ENCODE data around the gene ADGRD1.

Gene ADGRD1

DNA sequence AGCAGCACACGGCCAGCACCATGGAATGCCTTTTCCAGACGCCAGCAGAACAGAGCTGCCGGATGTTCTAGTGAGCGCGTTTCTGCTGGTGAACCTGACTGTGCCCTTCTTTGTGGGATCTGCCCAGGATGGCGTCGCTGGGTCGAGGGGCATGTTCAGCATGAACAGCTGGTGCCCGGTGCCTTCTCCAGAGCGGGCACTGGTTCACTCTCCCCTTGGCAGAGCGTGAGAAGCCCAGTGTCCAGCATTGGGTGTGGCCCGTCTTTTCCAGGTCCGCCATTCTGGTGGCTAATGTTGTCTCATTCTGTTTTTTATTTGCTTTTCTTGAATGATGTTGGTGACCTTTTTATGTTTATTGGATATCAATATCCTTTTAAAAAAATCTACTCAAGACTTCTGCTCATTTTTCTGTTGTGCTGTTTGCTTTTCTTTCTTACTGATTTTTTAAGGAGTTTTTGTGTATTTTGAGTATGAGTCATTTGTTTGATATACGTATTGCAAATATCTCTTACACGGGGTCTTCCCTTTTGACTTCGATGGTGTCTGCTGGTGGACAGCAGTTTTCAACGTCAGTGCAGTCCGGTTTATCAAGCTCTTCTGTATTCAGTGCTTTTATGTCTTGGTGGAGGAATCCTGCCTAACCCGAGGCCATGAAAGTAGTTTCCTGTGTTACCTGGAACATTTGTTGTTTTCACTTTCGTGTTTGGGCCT, 74.3 kb downstream of the ADGRD1 start:
- DNase-seq: no peak

DNA sequence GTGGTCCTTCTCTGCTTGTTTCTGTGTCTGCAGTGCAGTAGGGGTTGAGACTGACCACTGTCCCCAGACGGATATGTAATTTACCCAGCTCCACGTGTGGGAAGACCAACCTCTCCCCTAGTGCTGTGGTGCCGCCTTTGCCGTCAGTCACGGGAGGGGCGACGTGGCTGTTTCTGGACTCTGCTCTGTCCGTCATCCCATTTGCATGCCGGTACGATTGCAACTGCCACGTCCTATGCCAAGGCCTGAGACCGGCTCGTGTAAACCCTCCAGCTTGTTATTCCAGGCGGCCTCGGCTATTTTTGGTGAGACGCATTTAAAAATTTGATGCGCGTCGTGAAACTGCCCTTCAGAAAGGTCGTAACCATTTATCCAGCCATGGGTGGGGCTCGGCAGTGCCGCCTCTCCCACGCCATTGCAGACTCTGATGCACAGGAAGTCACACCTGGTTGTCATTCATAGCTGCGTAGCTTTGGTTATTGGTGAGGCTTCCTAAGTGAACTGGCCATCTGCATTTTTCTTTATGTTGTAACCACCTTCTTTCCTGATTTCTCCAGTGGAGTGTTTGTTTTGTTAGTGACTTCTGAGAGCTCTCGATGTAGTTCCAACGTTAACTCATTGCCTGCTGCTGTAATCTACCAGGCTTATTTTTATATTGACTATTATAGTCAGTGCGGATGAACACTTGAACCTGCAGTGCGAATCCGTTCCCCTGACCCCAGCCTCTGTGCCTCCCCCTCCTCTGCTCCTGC, 75.1 kb downstream of the ADGRD1 start:
- no peak for DNase-seq

DNA sequence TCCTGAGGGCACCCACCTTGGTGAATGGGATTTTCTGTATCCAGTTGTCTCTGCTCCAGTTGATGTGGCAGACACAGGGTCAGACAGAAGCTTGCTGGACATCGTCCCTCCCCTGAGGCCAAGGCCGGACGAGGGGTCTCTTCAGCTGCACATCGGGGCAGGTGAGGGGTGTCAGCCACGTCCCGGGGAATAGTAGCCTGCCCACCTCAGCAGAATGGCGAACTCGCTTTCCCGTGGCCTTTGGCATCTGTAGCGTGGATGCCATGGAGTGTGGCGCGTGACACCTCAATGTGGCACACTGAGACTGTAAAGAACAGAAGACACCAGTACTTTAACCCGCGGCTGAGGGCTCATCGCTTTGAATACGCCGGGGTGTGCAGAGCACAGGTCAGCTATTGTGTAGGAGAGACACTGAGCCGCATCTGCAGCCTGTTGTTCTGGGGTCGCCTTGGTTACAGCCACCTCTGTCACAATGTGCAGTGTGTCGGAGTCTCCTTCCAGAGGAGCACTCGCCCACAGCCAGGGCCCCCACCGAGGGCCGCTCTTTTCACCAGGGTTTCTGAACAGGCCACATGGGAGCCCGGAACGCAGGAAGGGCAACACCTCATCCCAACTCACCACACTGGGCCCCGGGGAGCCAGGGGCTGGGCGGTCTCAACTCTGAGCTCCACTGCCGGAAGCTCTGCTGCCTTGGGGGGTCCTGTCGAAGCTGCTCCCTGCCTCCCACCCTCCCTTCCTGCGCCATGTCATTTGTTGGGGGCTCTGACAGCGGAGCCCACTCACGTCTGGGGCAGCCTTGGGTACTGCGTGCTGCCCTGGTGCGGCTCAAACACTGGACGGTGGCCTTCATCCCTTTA, 77.0 kb downstream of the ADGRD1 start:
- DNase-seq: no peak

DNA sequence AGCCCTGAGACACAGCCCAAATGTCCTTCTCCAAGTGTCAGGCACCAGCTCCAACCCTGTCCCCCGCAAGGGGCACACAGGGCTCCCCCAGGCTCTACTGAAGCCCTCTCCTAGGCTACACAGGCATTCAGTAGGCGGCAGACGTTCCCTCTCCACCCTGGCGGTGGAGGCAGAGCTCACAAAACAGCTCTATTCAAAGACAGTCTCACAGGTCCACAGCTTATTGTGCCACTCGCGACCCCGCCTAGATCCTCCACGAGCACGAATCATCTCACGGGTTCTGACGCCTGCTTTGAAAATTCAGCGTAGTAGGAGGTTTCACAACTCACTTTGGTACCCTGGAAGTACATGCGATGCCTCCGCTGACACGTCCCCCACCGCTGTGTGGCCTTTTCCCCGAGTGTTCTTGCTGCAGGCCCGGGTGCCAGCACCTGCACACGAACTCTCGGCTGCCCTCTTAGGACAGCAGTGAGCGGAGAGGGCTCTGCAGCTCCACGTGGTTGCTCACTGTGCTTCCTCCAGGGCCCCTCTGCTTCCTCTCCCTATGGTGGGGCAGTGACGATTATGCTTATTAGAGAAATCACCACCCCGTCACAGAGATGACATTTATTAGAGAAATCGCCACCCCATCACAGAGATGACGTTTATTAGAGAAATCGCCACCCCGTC, 78.5 kb downstream of the ADGRD1 start:
- DNase-seq: no peak

DNA sequence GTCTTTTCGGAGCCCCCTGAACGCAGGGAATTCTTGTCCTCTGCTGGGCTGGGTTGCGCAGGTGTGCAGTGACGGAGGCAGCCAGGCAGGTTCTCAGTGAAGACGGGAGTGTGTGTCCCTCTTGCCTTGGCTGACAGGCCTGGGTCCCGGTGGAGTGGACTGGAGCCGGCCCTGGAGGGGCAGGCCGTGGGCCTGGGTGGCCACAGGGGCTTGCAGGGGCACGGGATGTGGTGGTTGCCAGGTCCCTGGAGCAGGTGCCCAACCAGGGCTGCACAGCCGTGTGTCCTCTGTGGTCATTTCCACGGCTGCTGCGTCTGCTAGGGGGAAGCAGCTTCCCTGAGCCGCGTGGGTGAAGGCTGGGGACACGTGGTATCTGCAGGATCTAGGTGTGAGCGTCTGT, 79.8 kb downstream of the ADGRD1 start:
- DNase-seq: no peak

DNA sequence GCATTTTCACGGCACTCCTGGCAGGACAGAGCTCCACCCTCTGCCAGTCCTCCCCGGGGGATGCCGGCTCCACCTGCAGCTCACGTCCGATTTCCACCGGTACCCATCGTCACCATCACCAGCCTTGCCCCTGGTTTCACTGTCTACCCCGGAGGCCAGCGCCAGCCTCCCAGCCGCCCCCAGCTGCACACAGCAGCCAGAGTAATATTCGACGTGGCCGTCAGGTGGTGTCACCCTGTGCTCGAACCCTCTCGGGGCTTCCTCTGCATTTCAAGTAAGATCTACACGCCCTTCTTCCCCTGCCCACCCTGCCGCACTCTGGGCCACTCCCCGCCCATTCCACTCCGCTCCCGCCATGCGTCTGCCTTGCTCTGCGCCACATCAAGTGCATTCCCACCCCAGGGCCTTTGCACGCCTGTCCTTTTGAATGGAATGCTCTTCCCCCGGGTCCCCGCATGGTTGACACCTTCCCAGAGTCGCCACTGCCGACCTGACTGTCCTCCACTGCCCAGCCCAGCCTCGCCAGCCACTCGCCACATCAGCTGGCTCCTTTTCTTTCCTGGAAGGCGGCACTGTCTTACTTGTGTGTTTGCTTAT, 80.3 kb downstream of the ADGRD1 start:
- no peak for DNase-seq

DNA sequence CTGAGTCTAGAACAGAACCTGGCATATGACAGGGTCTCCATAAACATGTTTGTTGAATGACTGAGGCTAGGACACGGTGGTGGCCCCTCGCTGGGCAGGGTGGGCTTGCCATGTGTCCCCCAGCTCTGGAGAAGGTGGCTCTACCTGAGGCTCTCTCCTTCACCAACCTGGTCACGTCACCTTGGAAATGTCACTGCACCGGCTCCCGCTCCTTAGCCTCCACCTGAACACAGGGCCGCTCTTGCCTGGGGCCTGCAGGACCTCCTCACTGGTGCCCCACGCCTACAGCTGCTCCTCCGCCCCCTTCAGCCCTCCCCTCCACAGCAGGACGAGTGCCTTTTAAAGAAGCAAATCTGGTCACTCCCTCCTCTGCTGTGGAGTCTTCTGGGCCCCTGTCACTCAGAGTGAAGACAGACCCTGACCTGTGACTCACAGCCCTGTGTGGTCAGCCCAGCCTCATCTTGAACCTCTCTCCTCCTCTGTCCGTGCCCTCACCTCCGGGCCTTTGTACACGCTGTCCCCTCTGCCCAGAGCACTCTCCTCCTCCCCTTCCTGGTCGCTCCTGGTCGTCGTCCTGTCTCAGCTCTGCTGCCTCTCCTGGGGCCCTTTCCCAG, 81.0 kb downstream of the ADGRD1 start:
- no peak for DNase-seq

DNA sequence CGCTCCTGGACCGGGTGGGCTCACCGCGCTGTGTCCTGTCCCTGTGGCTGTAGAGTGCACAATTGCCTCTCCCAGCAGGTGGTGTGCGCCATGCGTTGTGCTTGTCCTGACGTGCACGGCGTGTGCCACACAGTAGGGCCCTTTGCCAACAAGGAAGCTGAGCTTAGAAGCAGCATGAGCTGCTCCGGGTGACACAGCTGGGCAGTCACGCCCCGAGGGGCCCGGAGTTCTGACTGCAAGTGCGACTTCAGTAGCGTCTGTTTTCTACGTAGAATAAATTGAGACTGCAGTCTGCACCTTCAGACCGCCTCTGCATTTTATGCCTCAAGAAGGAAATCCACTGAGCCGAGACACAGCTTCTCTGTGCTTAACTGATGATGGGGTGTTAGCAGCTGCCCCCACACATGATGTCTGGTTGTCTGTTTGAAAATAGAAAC, 81.6 kb downstream of the ADGRD1 start:
- DNase-seq: no peak

DNA sequence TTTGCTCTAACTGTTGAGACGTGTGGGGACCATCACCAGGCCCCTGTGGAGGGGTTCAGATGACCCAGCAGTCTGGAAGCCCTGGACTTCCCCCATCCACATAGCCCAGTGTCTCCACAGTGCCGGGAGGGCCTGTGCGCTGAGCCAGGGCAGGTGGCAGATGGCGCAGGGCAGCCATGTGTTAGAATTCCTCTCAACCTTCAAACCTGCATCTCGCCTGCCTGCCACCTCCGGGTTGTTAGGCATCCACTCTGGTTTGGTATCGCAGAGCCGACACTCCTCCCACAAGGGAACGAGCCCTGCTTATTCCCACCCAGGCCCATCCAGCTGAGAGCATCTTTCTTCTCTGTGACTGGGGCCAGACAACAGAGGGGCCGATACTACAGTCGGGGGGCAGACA, 84.5 kb downstream of the ADGRD1 start:
- DNase-seq: no peak

DNA sequence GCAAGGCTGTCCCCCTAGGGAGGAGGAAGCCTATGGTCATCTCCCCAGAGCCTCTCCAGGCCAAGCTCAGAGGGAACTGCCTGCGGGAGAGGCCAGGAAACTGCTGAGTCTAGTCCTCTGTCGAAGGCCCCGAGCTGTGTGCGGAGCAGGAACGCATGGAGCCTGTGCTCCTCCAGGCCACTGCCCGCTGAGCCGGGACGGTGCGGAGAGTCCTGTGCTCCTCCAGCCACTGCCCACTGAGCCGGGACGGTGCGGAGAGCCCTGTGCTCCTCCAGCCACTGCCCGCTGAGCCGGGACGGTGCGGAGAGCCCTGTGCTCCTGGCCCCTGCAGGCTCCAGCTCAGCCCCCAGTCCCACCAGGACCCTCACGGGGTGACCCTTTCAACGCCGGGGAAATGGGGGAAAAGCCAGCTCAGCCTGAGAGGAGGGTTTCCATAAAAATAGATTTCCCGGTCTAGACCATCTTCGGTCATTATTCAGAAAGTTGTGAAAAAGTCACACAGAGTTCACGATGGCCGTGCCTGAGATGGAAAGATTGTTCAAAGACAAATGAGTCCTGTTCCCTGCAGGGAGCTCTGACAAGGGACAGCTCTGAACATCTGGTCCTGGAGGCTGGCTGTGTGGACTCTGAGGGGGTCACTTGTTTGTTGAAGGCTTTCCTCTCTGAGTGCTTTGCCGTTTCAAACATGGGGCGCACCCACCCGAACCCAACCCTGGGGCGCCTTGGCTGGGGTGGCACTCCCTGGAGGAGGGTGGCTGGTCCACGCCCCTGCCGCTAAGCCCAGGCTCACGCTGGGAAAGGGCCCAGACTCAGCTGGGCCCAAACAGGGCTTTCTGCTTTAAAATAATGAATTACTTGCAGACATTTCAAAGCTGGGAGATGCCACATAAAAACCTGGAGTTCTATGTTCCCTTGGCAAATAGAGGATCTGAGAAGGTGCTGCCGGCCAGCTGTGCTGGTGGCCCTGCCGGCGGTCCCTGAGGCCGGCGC, 85.5 kb downstream of the ADGRD1 start:
- DNase-seq: no peak

DNA sequence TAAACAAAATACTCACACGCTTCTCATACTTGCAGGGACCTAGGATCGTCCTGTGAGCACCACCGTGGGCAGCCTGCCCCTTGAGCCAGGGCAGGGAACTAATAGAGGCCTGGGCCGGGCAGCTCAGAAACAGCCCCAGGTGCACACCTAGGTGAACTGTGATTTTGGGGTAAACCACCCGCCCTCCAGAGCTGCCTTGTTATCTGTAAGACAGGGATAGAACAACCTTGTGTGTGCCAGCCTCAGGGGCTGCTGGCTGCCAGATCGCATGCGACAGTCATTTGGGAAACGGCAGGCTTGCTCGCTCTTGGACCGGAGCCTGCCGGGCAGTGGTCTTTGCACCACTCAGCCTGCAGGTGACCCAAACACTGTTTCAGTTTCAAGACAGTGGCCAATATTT, 86.8 kb downstream of the ADGRD1 start:
- DNase-seq: no peak

DNA sequence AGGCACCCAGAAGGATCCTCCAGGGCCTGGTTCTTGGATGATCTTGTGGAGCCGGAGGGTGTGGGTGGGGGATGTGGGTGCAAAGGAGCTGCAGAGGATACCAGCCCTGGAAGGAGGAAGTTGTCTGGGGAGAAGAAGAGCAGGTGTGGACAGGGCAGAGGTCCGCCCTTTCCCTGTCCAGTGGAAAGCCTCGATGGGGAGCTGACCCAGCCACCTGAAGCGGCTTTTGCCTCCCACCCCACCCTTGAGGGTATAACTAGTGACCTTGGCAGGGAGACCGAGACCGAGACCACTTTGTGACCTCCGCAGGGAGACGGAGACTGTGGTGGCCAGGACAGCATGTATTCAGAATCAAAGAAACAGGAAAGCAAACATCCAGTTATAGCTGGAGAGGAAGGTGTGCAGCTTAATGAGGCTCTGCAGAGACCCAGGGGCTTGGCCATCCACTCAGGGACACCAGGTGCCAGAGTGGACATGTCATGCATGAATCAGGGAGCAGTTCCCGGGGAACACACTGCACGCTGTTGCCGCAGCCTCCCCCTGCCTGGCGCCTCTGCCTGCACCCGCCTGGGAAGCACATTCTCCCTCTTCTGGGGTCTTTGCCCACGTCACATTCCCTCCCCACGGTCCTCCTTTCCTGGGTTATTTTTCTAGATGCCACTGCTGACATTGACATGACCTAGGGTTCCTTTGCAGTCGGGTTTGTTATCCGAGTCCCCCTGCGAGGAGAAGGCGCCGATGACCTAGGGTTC, 87.7 kb downstream of the ADGRD1 start:
- no peak for DNase-seq

DNA sequence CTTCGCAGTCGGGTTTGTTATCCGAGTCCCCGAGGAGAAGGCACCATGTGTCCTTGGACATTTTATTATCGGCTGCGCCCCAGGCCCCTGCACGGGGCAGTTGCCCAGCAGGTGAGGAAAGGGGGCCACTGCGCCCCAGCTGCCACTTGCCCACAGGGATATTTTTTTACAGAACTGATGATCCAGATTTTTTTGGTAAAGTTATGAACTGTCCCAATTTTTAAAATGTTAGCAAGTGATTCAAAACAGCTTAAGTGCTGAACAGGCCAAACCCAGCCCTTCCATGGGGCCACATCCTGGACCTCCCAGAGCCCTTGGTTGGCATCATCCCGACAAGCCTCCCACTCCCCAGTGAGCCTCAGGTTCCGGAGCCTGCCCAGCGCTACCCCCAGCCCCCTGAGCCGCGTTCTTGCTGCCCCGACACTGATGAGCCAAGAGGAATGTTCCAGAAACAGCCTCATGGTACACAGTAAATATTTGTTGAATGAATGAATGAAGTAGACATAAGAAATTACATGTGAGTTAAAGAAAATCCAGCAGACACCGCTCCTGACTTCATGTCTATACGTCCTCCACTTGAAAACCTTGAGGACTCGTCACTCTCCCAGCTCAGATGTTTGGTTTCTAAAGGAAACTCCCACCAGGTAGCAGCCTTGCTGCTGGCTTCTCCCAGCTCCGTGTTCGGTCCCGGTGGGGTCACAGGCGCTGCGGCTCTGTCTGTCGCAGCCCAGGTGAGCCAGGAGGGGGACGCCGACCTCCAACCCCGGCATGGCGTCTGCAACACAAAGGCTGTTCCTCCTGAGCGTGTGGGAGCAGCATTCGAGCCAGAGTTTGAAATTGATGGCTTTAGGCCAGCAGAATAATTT, 88.5 kb downstream of the ADGRD1 start:
- DNase-seq: no peak

DNA sequence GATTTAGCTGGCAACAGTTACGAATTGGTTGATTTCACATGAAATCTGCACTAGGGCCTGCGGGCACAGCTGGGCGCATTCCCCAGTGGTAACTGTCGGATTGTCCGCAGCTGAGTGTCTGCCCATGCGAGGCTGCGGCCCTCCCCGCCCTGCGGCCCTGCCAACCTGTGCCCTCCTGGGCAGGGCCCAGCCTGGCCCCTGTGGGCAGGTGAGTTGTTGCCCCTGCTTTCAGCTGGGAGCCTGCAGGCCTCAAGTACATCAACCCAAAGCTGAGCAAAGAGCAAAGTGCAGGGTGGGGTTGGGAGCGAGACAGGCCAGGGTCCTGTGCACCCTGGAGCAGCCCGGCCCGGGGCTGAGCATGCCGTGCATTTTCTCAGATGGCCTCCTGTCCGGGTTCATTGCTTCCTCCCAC, 89.1 kb downstream of the ADGRD1 start:
- no peak for DNase-seq

DNA sequence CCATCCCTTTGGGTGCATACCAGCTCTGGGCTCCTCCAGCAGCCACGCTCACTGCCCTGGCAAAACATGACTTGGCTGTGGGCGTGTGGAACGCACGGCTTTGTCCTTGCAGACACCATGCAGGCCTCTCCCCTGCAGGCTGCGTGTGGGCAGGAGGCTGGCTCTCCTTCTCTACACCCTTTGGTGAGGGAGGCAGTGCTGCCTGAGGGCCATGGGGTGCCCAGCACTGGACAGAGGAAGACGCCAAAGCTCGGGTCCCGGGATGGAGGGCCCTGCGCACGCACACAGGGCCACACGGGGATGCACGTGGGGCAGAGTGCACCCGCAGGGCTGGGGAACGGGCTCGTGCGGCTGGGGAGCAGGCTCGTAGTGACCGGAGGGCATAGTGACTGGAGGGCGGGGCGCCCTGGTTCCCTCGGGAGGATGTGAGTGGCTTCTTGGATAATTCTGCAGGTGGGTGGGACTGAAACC, 89.7 kb downstream of the ADGRD1 start:
- no peak for DNase-seq

DNA sequence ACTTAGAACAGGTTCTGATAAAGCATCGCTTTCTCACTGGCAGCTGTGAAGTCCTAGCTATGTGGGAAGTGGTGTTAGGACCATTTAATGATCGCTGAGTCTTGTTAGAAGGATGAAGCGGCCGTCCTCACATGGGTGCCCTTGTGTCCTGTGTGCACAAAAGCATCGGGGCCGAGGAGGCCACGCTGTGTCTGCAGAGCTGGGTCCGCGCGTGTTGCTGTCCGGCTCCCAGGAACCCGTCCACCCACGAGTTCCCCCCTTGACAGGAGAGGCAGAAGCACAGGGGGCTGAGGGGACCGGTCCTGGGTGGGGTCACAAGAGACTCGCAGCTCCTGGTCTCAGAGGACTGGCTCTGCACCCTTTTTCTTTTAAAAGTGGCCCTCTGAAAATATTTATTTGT, 90.4 kb downstream of the ADGRD1 start:
- DNase-seq: no peak

DNA sequence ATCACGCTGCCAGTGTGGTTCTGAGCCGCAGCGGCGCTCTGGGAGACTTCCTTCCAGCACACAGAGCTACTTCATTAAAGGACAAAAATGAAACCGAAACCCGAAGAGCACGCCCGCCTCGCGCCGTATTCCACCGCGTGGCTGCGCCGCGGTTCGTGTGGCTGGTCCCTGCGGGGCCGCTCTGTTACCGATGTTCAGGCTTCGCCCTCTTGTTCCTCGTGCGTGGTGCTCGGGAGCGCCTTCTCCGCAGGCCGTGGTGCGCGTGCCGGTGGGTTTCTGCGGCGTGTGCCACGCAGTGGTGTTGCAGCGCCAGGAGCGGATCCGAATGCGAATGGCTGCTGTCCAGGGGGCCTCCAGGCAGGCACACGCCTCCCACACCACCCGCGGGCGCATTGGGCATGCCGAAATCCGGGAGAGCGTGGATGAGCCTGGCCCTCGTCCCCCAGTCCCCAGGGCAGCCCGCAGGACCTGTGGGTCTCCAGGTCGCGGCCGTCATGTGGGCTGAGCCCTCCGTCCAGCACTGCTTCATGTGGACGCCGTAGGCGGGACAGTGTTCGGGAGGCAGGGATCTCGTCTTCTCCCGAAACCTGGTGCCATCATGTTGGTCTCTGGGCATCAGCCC, 91.2 kb downstream of the ADGRD1 start:
- DNase-seq: no peak

DNA sequence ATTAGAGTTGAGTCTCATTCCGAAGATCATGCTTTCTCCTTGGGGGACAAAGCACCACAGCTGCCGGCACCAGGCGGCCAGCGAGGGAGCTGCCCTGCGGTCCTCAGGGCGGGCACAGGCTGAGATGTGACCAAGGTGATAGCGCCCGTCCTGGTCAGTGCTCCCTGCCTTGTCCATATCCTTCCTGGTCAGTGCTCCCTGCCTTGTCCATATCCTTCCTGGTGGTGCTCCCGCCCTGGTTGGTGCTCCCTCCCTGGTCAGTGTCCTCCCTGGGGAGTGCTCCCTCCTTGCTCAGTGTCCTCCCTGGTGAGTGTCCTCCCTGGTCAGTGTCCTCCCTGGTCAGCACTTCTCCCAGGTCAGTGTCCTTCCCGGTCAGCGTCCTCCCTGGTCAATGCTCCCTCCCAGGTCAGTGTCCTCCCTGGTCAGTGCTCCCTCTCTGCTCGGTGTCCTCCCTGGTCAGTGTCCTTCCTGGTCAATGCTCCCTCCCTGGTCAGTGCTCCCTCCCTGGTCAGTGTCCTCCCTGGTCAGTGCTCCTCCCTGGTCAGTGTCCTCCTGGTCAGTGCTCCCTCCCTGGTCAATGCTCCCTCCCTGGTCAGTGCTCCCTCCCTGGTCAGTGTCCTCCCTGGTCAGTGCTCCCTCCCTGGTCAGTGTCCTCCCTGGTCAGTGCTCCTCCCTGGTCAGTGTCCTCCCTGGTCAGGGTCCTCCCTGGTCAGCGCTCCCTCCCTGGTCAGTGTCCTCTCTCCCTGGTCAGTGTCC, 92.2 kb downstream of the ADGRD1 start:
- DNase-seq: no peak

Data from activated naive CD4-positive, alpha-beta T cell (primary cell).